AG04450 (cell line): Measurements from ENCODE around the gene MMP17. TPM values are rescaled to one million over a fixed set of nuclear protein-coding genes. Genes with fewer than 3 reads are reported as not detected.
A peak's percentile ranks its signal among the peaks of the same experiment; 100 is the strongest.

Experiments
- CTCF ChIA-PET: fragments of 300-600, 350-600 bp; formaldehyde crosslinking; extraction: SDS; loops from one replicate; lab custom pipeline; 2022; ENCODE audit warnings: antibody characterized with exemption, inconsistent platforms; lab: Charles Lee
- POLR2A ChIA-PET: fragments of 350-600 bp; formaldehyde crosslinking; extraction: SDS; loops from one replicate; lab custom pipeline; 2021; ENCODE audit warnings: antibody characterized with exemption, inconsistent platforms; lab: Yijun Ruan, JAX
- DNase-seq: peaks from one replicate; pipeline ENCODE4 v3.0.0-alpha.2; 2011; ENCODE audit warnings: low read depth, low spot score
- H3K27ac ChIP-seq: one replicate; pipeline ENCODE4 v1.5.1; 2012; ENCODE audit warnings: low read depth, low read length, control low read depth
- H3K27me3 ChIP-seq: one replicate; pipeline ENCODE4 v1.6.0; 2012; ENCODE audit warnings: low read length; ENCODE audit not compliant: control insufficient read depth, insufficient read depth
- H3K4me3 ChIP-seq: 2 replicates; pipeline ENCODE4 v1.5.1; 2011; ENCODE audit warnings: mild to moderate bottlenecking, low read depth, low read length, control low read depth
- H3K9me3 ChIP-seq: 2 replicates; pipeline ENCODE4 v1.5.1; 2012; ENCODE audit warnings: low read length; ENCODE audit not compliant: control insufficient read depth, insufficient read depth
- CTCF ChIP-seq: IDR thresholded peaks from 2 replicates; pipeline ENCODE4 v1.5.1; 2011; ENCODE audit warnings: low read depth, low read length, control low read depth, inconsistent platforms
- polyA plus RNA-seq: library from polyadenylated mRNA; depleted of rRNA; stranded (reverse); fragments of >200 nt; gene quantifications from 2 replicates; pipeline ENCODE4 v1.2.3, GENCODE V29; 2011

Gene MMP17
- polyA plus RNA-seq, 1 experiment, result 9.9 TPM

- DNase-seq, result no peak
- no peak for TF ChIP-seq CTCF
- Histone ChIP-seq H3K4me3 (peak overlapping the region; percentile 76), H3K9me3 (no peaks in the 10 kb centered on the region; the same call in 1 of the 2 replicates), H3K27me3 (no peaks in the 10 kb centered on the region), H3K27ac (no peak overlapping the region)
- ChIA-PET POLR2A (interaction anchor here (1.1 kb wide), 1 partner anchor 26 kb away, joined by 3 read pairs; no protein-coding TSS in a partner anchor), CTCF (interaction anchor here (1.0 to 1.9 kb wide), 5 partner anchors 44 to 119 kb away, joined by 3 to 7 read pairs (median 4); partner anchors contain the start of gene SFSWAP)
Observed at GRCh38 chr12:131829791-131830334, 1.7 kb downstream of the MMP17 start.

GRCh38 chr12:131830335-131830913 is 2.2 kb downstream of the MMP17 start:
- peak; percentile 65 for TF ChIP-seq CTCF
- Histone ChIP-seq H3K27me3 (no peaks in the 10 kb centered on the region), H3K4me3 (peak overlapping the region; percentile 76), H3K27ac (peak overlapping the region; percentile 68), H3K9me3 (no peaks in the 10 kb centered on the region; the same call in 1 of the 2 replicates)
- POLR2A ChIA-PET, result interaction anchor here (0.7 to 1.1 kb wide), 2 partner anchors 27 to 909 kb away, joined by 3 read pairs; no protein-coding TSS in a partner anchor
- peak; percentile 68 for DNase-seq
- CTCF ChIA-PET, result interaction anchor here (1.0 to 1.9 kb wide), 7 partner anchors 45 to 1010 kb away, joined by 3 to 7 read pairs (median 3); partner anchors contain the start of gene SFSWAP

GRCh38 chr12:131830914-131831571 is 2.9 kb downstream of the MMP17 start:
- ChIA-PET CTCF (interaction anchor here (0.7 to 1.9 kb wide), 8 partner anchors 22 to 1011 kb away, joined by 3 to 7 read pairs (median 4); partner anchors contain the start of gene SFSWAP), POLR2A (interaction anchor here (0.6 to 1.1 kb wide), 3 partner anchors 27 to 910 kb away, joined by 3 read pairs; no protein-coding TSS in a partner anchor)
- Histone ChIP-seq H3K4me3 (peak overlapping the region; percentile 76), H3K27ac (peak overlapping the region; percentile 73), H3K9me3 (no peaks in the 10 kb centered on the region; the same call in 1 of the 2 replicates), H3K27me3 (no peaks in the 10 kb centered on the region)
- no peak for TF ChIP-seq CTCF
- DNase-seq, result no peak

- H3K27ac ChIP-seq, result peak overlapping the region; percentile 73
- TF ChIP-seq CTCF, result no peak
- H3K4me3 ChIP-seq, result peak overlapping the region; percentile 76
- POLR2A ChIA-PET, result interaction anchor here (0.6 kb wide), 1 partner anchor 119 kb away, joined by 3 read pairs; no protein-coding TSS in a partner anchor
- DNase-seq, result peak; percentile 69
- CTCF ChIA-PET, result interaction anchor here (0.7 to 1.3 kb wide), 2 partner anchors 22 to 1011 kb away, joined by 3 to 4 read pairs; no protein-coding TSS in a partner anchor
- no peaks in the 10 kb centered on the region for H3K27me3 ChIP-seq
- no peaks in the 10 kb centered on the region; the same call in 1 of the 2 replicates for H3K9me3 ChIP-seq
Observed at GRCh38 chr12:131831635-131832041, 3.4 kb downstream of the MMP17 start.
